Tibial nerve (tissue), 4 donors: ENCODE data around the gene PAN3.

ENCODE experiments used
- EP300 ChIP-seq, 2 donors: sonication (generic); formaldehyde crosslinking; IDR thresholded peaks; one replicate each; pipeline ENCODE4 v1.6.1; 2017; ENCODE audit warnings: antibody characterized with exemption in 2 of 2, mild to moderate bottlenecking in 1 of 2
- POLR2A ChIP-seq, 2 donors: fragments of 450-650 bp; IDR thresholded peaks; one replicate each; pipeline ENCODE4 v1.6.1; 2017; ENCODE audit warnings: antibody characterized with exemption in 2 of 2, mild to moderate bottlenecking in 2 of 2, moderate library complexity in 2 of 2
- TF ChIP-seq, protein P1 (sequence below), 5 experiments: fragments of 200-600 bp in 3 of 5; fragments of 450-650 bp in 2 of 5; sonication (generic) in 3 of 5; IDR thresholded peaks; one replicate each; pipeline ENCODE4 v1.5.1; 2016 to 2019; ENCODE audit warnings: antibody characterized with exemption in 5 of 5, mild to moderate bottlenecking in 3 of 5, moderate library complexity in 2 of 5

DNA sequence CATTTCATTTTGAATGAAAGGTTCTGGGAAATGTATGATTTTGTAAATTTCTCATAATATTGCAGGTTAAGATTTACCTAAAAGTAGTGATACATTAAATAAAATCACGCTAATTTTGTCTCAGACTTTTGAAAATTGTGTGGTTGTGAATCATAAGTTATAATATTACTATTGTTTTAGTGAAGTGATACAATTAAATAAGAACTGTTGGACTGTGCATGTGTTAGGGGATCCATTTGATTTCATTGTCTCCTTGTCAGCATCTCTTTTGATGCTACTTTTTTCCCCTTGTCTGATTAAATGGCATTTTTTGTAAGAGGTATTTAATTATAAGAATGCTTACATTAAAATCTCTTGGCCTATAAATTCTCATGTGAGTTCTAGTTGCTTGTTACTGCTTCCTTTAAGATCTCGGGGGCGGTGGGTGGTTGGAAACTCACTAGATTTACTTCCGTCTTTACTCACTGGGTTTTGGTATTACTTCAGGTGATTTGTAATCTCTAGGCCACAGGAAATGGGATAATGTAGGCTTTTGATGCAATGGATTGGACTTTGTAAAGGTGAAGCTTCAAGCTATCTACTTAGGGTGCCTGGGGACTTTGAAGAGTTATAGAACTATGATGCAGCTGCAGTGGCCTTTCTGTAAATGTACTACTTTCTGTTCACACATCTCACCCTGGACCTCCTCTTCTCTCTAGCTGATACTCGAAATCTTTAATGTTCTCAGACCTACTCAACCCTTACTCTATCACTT, 66.5 kb downstream of the PAN3 start:
- TF ChIP-seq, protein P1, sequence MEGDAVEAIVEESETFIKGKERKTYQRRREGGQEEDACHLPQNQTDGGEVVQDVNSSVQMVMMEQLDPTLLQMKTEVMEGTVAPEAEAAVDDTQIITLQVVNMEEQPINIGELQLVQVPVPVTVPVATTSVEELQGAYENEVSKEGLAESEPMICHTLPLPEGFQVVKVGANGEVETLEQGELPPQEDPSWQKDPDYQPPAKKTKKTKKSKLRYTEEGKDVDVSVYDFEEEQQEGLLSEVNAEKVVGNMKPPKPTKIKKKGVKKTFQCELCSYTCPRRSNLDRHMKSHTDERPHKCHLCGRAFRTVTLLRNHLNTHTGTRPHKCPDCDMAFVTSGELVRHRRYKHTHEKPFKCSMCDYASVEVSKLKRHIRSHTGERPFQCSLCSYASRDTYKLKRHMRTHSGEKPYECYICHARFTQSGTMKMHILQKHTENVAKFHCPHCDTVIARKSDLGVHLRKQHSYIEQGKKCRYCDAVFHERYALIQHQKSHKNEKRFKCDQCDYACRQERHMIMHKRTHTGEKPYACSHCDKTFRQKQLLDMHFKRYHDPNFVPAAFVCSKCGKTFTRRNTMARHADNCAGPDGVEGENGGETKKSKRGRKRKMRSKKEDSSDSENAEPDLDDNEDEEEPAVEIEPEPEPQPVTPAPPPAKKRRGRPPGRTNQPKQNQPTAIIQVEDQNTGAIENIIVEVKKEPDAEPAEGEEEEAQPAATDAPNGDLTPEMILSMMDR (IDR thresholded peaks at IDR 0.05), result no peak
- no peak for TF ChIP-seq POLR2A (IDR thresholded peaks at IDR 0.05)
- no peak for TF ChIP-seq EP300 (IDR thresholded peaks at IDR 0.05)
